T-cell (primary cell): Measurements from ENCODE around the gene INPP1. TPM values are rescaled to one million over a fixed set of nuclear protein-coding genes. Genes with fewer than 3 reads are reported as not detected.
A peak's percentile ranks its signal among the peaks of the same experiment; 100 is the strongest.

Source experiments
- ATAC-seq, 4 experiments: fragments of 200-7000 bp in 3 of 4; fragments of 150-1000 bp in 1 of 4; cut with Tn5 transposase; replicated peaks in 1 of 4; 1 replicate in 3 of 4; 2 replicates in 1 of 4; pipeline ENCODE4 v1.10.0; 2021; ENCODE audit warnings: moderate library complexity in 3 of 4, mild to moderate bottlenecking in 2 of 4, moderate number of reproducible peaks in 1 of 4
- CTCF ChIA-PET, 2 donors: fragments of 300-600 bp; sonication (Branson Sonifier 250); formaldehyde crosslinking; loops; one replicate each; lab custom pipeline; 2022; ENCODE audit warnings: antibody characterized with exemption in 2 of 2; lab: Charles Lee
- POLR2A ChIA-PET, 2 donors: fragments of 300-600 bp; sonication (Branson Sonifier 250); formaldehyde crosslinking; loops; one replicate each; lab custom pipeline; 2022; ENCODE audit warnings: antibody characterized with exemption in 2 of 2; lab: Charles Lee
- DNase-seq, 35 experiments: peaks; one replicate each; pipeline versions ENCODE4 v3.0.0 to v3.0.0-alpha.2; 2013 to 2023
- H3K27ac ChIP-seq: one replicate; pipeline ENCODE4 v1.5.1; 2013; ENCODE audit warnings: low read length
- H3K27me3 ChIP-seq, 2 experiments: replicated peaks in 1 of 2; 1 replicate in 1 of 2; 2 replicates in 1 of 2; pipeline versions ENCODE4 v1.6.1 to v1.7.0; 2013; ENCODE audit warnings: low read length in 1 of 2, mixed read lengths in 1 of 2; ENCODE audit not compliant: control insufficient read depth in 2 of 2, insufficient read depth in 2 of 2; ENCODE audit errors: extremely low read depth in 1 of 2
- H3K36me3 ChIP-seq, 2 donors: 1 replicate in 1 of 2; 2 replicates in 1 of 2; pipeline versions ENCODE4 v1.6.1 to v1.7.0; 2013; ENCODE audit warnings: low read length in 1 of 2; ENCODE audit not compliant: control insufficient read depth in 2 of 2, insufficient read depth in 1 of 2; ENCODE audit errors: extremely low read depth in 1 of 2
- H3K4me1 ChIP-seq, 2 experiments: 1 replicate in 1 of 2; 2 replicates in 1 of 2; pipeline versions ENCODE4 v1.6.1 to v1.7.0; 2013; ENCODE audit warnings: low read length in 2 of 2, mixed read lengths in 1 of 2; ENCODE audit not compliant: insufficient read depth in 2 of 2, control insufficient read depth in 1 of 2; ENCODE audit errors: extremely low read depth in 1 of 2
- H3K4me3 ChIP-seq, 2 donors: 1 replicate in 1 of 2; 2 replicates in 1 of 2; pipeline versions ENCODE4 v1.5.1 to v1.7.0; 2013; ENCODE audit warnings: mild to moderate bottlenecking in 2 of 2, low read length in 1 of 2, moderate library complexity in 1 of 2; ENCODE audit not compliant: control insufficient read depth in 1 of 2; ENCODE audit errors: extremely low read depth in 1 of 2
- H3K9me3 ChIP-seq: 2 replicates; pipeline ENCODE4 v1.7.0; 2013
- H3K27ac Mint-ChIP-seq, 2 donors: one replicate each; pipeline ENCODE4 v1.8.0; 2020 to 2021; ENCODE audit warnings: mild to moderate bottlenecking in 2 of 2, mixed read lengths in 2 of 2
- H3K27me3 Mint-ChIP-seq, 2 donors: one replicate each; pipeline ENCODE4 v1.8.0; 2021 to 2022; ENCODE audit warnings: mixed read lengths in 2 of 2
- H3K36me3 Mint-ChIP-seq: one replicate; pipeline ENCODE4 v1.8.0; 2021; ENCODE audit warnings: mixed read lengths
- H3K4me1 Mint-ChIP-seq, 3 donors: one replicate each; pipeline ENCODE4 v1.8.0; 2020 to 2022; ENCODE audit warnings: mixed read lengths in 3 of 3, mild to moderate bottlenecking in 1 of 3
- H3K4me3 Mint-ChIP-seq, 3 donors: one replicate each; pipeline ENCODE4 v1.8.0; 2020 to 2022; ENCODE audit warnings: mild to moderate bottlenecking in 3 of 3, mixed read lengths in 3 of 3, moderate library complexity in 3 of 3
- H3K9me3 Mint-ChIP-seq, 3 donors: one replicate each; pipeline ENCODE4 v1.8.0; 2020 to 2022; ENCODE audit warnings: mixed read lengths in 3 of 3
- WGBS: methylation state at CpG from one replicate; pipeline ENCODE4 v1.1.5; 2013; ENCODE audit warnings: missing lambda C conversion rate; ENCODE audit not compliant: insufficient coverage; 5-methylcytosine and 5-hydroxymethylcytosine counted together
- total RNA-seq, 35 experiments: library from RNA in 6 of 35; stranded (reverse) in 6 of 35; fragments of 120-200 nt in 1 of 35; gene quantifications; one replicate each; pipeline versions ENCODE4 v1.2.1 to v1.2.4 and lab custom pipeline; 2013 to 2026

The INPP1 gene
- total RNA-seq, 5 donors from 2014 or later (not counting 1 experiment from before 2014, with no cell fraction given) = 2.1 to 7.1 (median 2.9) TPM

DNA sequence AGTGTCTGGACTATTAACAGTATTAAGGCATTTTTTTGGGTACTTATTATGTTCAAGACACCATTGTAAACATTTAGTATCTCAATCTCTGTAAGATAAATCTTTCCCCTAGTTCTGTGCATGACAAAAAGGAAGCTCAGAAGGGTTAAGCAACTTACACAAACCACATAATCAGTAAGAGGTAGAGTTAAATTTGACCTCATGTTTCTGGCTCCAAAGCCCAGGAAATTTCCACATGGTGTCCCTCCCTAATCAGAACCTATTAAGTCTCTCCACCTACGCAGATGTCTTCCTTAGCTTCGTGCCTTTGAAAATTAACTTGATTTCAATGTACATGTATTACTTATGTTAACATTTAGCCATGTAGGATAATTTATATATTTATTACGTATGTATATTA is 66.8 kb downstream of the INPP1 start:
- Mint-ChIP-seq H3K4me3 (peak overlapping the region; percentile 87 to 88 (median 87)), H3K9me3 (no peaks in the 10 kb centered on the region), H3K27ac (peak overlapping the region; percentile 94 to 96), H3K4me1 (peaks cover 54 to 63% (median 63%) of the 10 kb centered on the region in 3 donors), H3K36me3 (peaks cover 6% of the 10 kb centered on the region), H3K27me3 (no peaks in the 10 kb centered on the region)
- peaks cover 34 to 41% of the 10 kb centered on the region in 2 experiments for H3K4me1 ChIP-seq
- peak overlapping the region; percentile 96 for H3K27ac ChIP-seq
- no CpG with 5 or more reads among the region's 3 CpGs for WGBS
- POLR2A ChIA-PET = interaction anchor here (0.5 to 1.1 kb wide), 5 partner anchors 37 to 450 kb away, joined by 3 read pairs; partner anchors contain the start of gene NEMP2 (in 1 of the 2)
- H3K36me3 ChIP-seq = no peaks in the 10 kb centered on the region
- ATAC-seq = no peak
- DNase-seq = no peak
- H3K27me3 ChIP-seq = peaks cover 0 to 2% of the 10 kb centered on the region in 2 experiments
- CTCF ChIA-PET = no interaction called here
- no peak overlapping the region for H3K4me3 ChIP-seq
- H3K9me3 ChIP-seq = no peaks in the 10 kb centered on the region

DNA sequence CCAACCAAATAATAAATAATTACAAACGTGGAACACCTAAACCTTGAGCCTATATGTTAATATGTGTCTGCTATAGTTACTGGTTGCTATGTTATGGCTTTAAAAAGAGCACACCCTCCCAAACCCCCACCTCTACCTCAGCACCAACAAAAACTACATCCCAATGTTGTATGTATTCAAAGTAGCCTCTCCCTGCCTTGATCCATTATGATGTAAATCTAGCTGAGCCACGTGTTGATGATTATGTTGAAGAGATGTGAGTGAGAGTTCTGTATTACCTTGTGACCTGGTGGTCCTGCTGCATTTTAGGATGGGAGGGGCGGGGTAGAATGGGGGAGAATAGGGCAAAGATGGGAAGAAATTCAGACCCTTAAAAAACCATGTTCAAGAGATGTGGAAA is 69.6 kb downstream of the INPP1 start:
- ChIA-PET POLR2A (interaction anchor here in 1 of 2 donors (0.5 to 1.3 kb wide), 3 partner anchors 28 to 92 kb away, joined by 3 to 4 read pairs (median 3); no protein-coding TSS in a partner anchor), CTCF (no interaction called here)
- Histone ChIP-seq H3K27me3 (no peaks in the 10 kb centered on the region), H3K9me3 (no peaks in the 10 kb centered on the region), H3K36me3 (peaks cover 0 to under 1% of the 10 kb centered on the region in 2 donors), H3K27ac (no peak overlapping the region), H3K4me3 (no peak overlapping the region), H3K4me1 (peaks cover 44 to 53% of the 10 kb centered on the region in 2 experiments)
- Mint-ChIP-seq H3K4me1 (peaks cover 77 to 83% (median 80%) of the 10 kb centered on the region in 3 donors), H3K27me3 (no peaks in the 10 kb centered on the region), H3K4me3 (peak overlapping the region in 2 of 3 donors; percentile 18 to 54), H3K27ac (no peak overlapping the region), H3K36me3 (peaks cover 11% of the 10 kb centered on the region), H3K9me3 (no peaks in the 10 kb centered on the region)
- DNase-seq (no peak), ATAC-seq (no peak)
- WGBS = 100% methylated on average over 1 of the region's 3 CpGs

DNA sequence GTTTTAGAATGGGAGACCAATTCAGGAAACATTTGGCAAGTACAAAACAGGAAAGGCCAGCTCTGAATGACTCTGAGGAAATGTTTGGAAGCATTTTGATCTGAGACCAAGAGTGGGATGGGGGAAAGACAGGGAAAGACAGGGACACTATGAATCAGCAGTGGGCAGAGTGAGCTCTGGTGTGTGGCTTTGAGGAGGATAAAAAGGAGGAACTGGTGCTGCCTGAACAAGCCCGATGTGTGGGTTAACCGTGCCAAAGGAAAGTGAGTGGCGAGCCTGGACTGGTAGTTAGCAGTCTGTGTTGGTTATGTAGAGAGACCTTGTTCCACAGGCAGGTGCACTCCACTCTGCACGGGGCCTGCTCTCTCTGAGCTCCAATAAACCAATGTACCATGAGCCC is 70.0 kb downstream of the INPP1 start:
- ChIA-PET CTCF (no interaction called here), POLR2A (interaction anchor here in 1 of 2 donors (0.5 to 1.3 kb wide), 3 partner anchors 27 to 92 kb away, joined by 3 to 4 read pairs (median 3); no protein-coding TSS in a partner anchor)
- Mint-ChIP-seq H3K9me3 (no peaks in the 10 kb centered on the region), H3K27ac (peak overlapping the region in 1 of 2 donors; percentile 6), H3K4me3 (peak overlapping the region in 1 of 3 donors; percentile 54), H3K36me3 (peaks cover 14% of the 10 kb centered on the region), H3K4me1 (peaks cover 82 to 88% (median 84%) of the 10 kb centered on the region in 3 donors), H3K27me3 (no peaks in the 10 kb centered on the region)
- no peak overlapping the region for H3K27ac ChIP-seq
- ATAC-seq = no peak
- H3K27me3 ChIP-seq = no peaks in the 10 kb centered on the region
- peaks cover 0 to 5% of the 10 kb centered on the region in 2 donors for H3K36me3 ChIP-seq
- no peaks in the 10 kb centered on the region for H3K9me3 ChIP-seq
- H3K4me3 ChIP-seq = no peak overlapping the region
- WGBS = 72% methylated on average over 4 of the region's 4 CpGs
- H3K4me1 ChIP-seq = peaks cover 46 to 53% of the 10 kb centered on the region in 2 experiments
- DNase-seq = no peak

DNA sequence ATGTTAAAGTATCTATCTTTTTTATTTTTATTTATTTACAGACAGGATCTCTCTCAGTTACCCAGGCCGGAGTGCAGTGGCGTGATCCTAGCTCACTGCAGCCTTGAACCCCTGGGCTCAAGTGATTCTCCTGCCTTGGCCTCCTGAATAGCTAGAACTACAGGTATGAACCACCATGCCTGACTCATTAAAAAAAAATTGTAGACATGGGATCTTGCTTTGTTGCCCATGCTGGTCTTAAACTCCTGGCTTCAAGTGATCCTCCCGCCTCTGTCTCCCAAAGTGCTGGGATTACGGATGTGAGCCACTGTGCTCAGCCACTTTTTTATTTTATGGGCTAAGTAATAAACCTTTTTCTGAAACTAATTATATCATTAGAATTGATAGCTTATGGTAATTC is 71.9 kb downstream of the INPP1 start:
- DNase-seq (no peak), ATAC-seq (no peak)
- Histone ChIP-seq H3K36me3 (peaks cover 0 to 5% of the 10 kb centered on the region in 2 donors), H3K4me3 (no peak overlapping the region), H3K27me3 (no peaks in the 10 kb centered on the region), H3K9me3 (no peaks in the 10 kb centered on the region), H3K4me1 (peaks cover 39 to 43% of the 10 kb centered on the region in 2 experiments), H3K27ac (peak overlapping the region; percentile 74)
- WGBS = no CpG with 5 or more reads among the region's 4 CpGs
- POLR2A ChIA-PET = interaction anchor here (0.7 to 1.3 kb wide), 2 partner anchors 8 to 465 kb away, joined by 3 to 14 read pairs; no protein-coding TSS in a partner anchor
- Mint-ChIP-seq H3K9me3 (no peaks in the 10 kb centered on the region), H3K36me3 (peaks cover 28% of the 10 kb centered on the region), H3K4me3 (peak overlapping the region in 1 of 3 donors; percentile 55), H3K27ac (peak overlapping the region; percentile 89 to 90), H3K27me3 (no peaks in the 10 kb centered on the region), H3K4me1 (peaks cover 86 to 91% (median 87%) of the 10 kb centered on the region in 3 donors)
- CTCF ChIA-PET = interaction anchor here in 1 of 2 donors (1.0 to 1.1 kb wide), 3 partner anchors 95 to 755 kb away, joined by 3 to 4 read pairs (median 3); no protein-coding TSS in a partner anchor

DNA sequence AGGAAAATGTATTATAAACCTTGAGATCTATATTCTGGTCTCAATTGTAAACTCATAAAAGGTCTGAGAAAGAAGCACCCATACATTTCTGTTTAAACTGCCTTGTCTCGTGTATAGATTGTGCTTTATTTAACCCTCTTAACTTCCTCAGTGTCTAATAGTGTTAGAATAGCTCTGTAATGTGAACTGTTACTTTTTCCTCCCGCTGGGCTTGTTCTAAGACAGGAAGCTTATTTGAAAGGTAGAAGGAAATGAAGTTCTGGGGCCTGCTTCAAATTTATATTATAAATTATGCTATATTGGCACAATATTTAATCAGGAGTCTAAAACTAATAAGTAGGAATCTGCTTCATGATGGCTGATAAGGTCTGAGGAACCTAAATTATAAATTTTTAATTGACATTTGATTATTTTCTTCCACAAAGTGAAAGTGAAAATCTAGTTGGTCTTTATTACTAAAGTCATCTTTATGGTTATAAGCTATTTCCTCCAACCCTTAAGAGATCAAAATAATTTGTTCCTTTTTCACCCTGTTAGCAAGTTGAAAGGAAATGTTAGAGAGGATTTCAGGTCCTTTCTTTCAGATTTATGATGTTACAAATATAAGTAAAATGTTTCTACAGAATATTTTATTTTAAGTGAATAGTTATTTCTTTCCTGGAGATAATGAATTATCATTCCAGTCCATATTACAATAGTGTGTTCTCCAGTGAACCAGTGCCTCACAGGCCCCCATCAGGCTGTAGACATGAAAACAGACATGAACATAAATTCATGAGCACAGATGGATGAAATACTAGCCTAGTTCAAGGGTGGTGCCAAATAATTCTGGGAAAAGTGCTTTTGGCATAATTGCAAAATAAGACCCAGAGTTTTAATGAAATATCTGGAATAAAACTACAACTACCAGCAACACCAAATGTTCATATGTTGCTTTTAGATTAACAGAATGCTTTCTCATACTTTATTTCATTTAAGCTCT is 72.7 kb downstream of the INPP1 start:
- H3K36me3 ChIP-seq = peaks cover 0 to 8% of the 10 kb centered on the region in 2 donors

More for the DNA sequence above, 72.7 kb downstream of the INPP1 start:
- CTCF ChIA-PET = interaction anchor here in 1 of 2 donors (0.7 to 1.1 kb wide), 5 partner anchors 17 to 755 kb away, joined by 3 to 4 read pairs (median 3); no protein-coding TSS in a partner anchor
- POLR2A ChIA-PET = interaction anchor here (0.5 to 1.3 kb wide), 3 partner anchors 9 to 1261 kb away, joined by 3 to 14 read pairs (median 5); no protein-coding TSS in a partner anchor
- no peaks in the 10 kb centered on the region for H3K27me3 Mint-ChIP-seq
- H3K4me3 Mint-ChIP-seq = peak overlapping the region; percentile 38 to 55 (median 53)
- H3K27me3 ChIP-seq = no peaks in the 10 kb centered on the region
- peaks cover 88 to 93% (median 89%) of the 10 kb centered on the region in 3 donors for H3K4me1 Mint-ChIP-seq
- peak overlapping the region; percentile 74 for H3K27ac ChIP-seq
- H3K9me3 ChIP-seq = no peaks in the 10 kb centered on the region
- no peaks in the 10 kb centered on the region for H3K9me3 Mint-ChIP-seq
- peak overlapping the region; percentile 89 to 90 for H3K27ac Mint-ChIP-seq
- H3K36me3 Mint-ChIP-seq = peaks cover 36% of the 10 kb centered on the region
- peak in 1 of 35 experiments; percentile 31 for DNase-seq
- H3K4me3 ChIP-seq = no peak overlapping the region
- peaks cover 32 to 37% of the 10 kb centered on the region in 2 experiments for H3K4me1 ChIP-seq
- no CpG with 5 or more reads among the region's 2 CpGs for WGBS
- ATAC-seq = peak; percentile 56 to 70 (median 66)
